ENCODE measurements around the gene RPL9. TPM values are rescaled to one million over a fixed set of nuclear protein-coding genes. Genes with fewer than 3 reads are reported as not detected.

Gene RPL9
- total and polyA plus RNA-seq, 2 of the 8 experiments (the other 6 are each of a cell fraction or from before 2014, with no cell fraction given), result 1,161 to 1,184 TPM

DNA sequence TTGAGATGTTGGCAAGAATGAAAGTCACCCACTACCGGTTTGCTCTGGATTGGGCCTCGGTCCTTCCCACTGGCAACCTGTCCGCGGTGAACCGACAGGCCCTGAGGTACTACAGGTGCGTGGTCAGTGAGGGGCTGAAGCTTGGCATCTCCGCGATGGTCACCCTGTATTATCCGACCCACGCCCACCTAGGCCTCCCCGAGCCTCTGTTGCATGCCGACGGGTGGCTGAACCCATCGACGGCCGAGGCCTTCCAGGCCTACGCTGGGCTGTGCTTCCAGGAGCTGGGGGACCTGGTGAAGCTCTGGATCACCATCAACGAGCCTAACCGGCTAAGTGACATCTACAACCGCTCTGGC lies 12.3 kb downstream of the RPL9 start:
- POLR2A ChIA-PET (ENCODE audit: partially characterized antibody), result interaction anchor here (0.5 to 6.2 kb wide), 8 partner anchors 8 to 231 kb away, joined by 3 to 133 read pairs (median 4); partner anchors contain the start of genes LIAS, RFC1 and RPL9
- Histone ChIP-seq H2BK12ac (ENCODE audit: low read depth, low read length) (peak overlapping the region; percentile 86), H4K5ac (ENCODE audit: insufficient read length, low read depth, low read length) (no peak overlapping the region), H2AFZ (ENCODE audit: low read length) (peak overlapping the region; percentile 76), H3K56ac (replicated peaks; ENCODE audit: insufficient read length, low read depth, low read length) (no peak overlapping the region), H3K27me3 (replicated peaks in 1 of 4; ENCODE audit: control insufficient read depth in 3 of 4, extremely low read depth in 1 of 4, insufficient read depth in 3 of 4, low read length in 3 of 4) (no peaks in the 10 kb centered on the region; a peak in 1 of 7 replicates), H3K4me2 (ENCODE audit: insufficient read depth in 1 of 2, low read depth in 2 of 2, low read length in 2 of 2) (peak overlapping the region; percentile 62 to 77), H2BK120ac (replicated peaks; ENCODE audit: low read depth, low read length) (no peak overlapping the region), H3K79me2 (ENCODE audit: control insufficient read depth in 1 of 2, insufficient read depth in 2 of 2, low read length in 2 of 2) (no peaks in the 10 kb centered on the region), H2BK5ac (ENCODE audit: low read depth, low read length) (0 out of 2 replicates have a peak overlapping the region, but pooled peaks have one; percentile 46), H3K18ac (ENCODE audit: extremely low read depth, low read length) (peak overlapping the region; percentile 25; the same call in 1 of the 2 replicates), H4K91ac (replicated peaks; ENCODE audit: insufficient read length, low read length) (peak overlapping the region; percentile 17), H3K4ac (replicated peaks; ENCODE audit: insufficient read length, low read depth, low read length) (peak overlapping the region; percentile 32), H3K23me2 (ENCODE audit: low read depth, low read length) (peaks cover 8% of the 10 kb centered on the region; the same call in 1 of the 2 replicates), H4K20me1 (replicated peaks in 1 of 2; ENCODE audit: control insufficient read depth in 1 of 2, insufficient read depth in 2 of 2, low read length in 2 of 2) (no peaks in the 10 kb centered on the region), H3K36me3 (ENCODE audit: control insufficient read depth in 2 of 4, insufficient read depth in 4 of 4, low read length in 3 of 4) (peaks cover 0 to 13% (median 2%) of the 10 kb centered on the region in 4 experiments; a peak in 5 of 8 replicates), H2BK20ac (ENCODE audit: low read length) (no peak overlapping the region; the same call in 1 of the 2 replicates), H3K14ac (ENCODE audit: insufficient read length) (no peak overlapping the region), H3K4me1 (replicated peaks in 1 of 4; ENCODE audit: control insufficient read depth in 3 of 4, insufficient read depth in 4 of 4, low read length in 3 of 4) (peaks cover 0 to 7% (median 2%) of the 10 kb centered on the region in 4 experiments; a peak in 3 of 7 replicates), H3K23ac (ENCODE audit: insufficient read length) (no peak overlapping the region), H4K8ac (ENCODE audit: extremely low read depth, insufficient read depth, low read length) (peak overlapping the region; percentile 81), H3K27ac (ENCODE audit: low read depth, low read length) (no peak overlapping the region), H3K9ac (replicated peaks in 1 of 4; ENCODE audit: extremely low read depth in 1 of 4, low read depth in 3 of 4, low read length in 3 of 4) (peak overlapping the region in 2 of 4 experiments; percentile 43; a peak in 4 of 7 replicates), H3K9me3 (ENCODE audit: insufficient read depth in 2 of 2, low read depth in 1 of 2, low read length in 1 of 2) (no peaks in the 10 kb centered on the region), H3K79me1 (ENCODE audit: low read depth, low read length) (no peaks in the 10 kb centered on the region), H2AK5ac (ENCODE audit: low read depth, low read length) (0 out of 2 replicates have a peak overlapping the region, but pooled peaks have one; percentile 69), H3K4me3 (ENCODE audit: extremely low read depth in 1 of 4, insufficient read depth in 2 of 4, low read depth in 3 of 4, low read length in 4 of 4) (peak overlapping the region; percentile 46 to 63 (median 50)), H2BK15ac (ENCODE audit: low read length) (peak overlapping the region; percentile 97; the same call in 1 of the 2 replicates)
- CTCF ChIA-PET (ENCODE audit: partially characterized antibody), result interaction anchor here (0.5 to 1.8 kb wide), 8 partner anchors 8 to 1050 kb away, joined by 3 to 8 read pairs (median 6); no protein-coding TSS in a partner anchor
- DNase-seq (ENCODE audit: low read depth in 1 of 2, low spot score in 2 of 2), result no peak
- FAIRE-seq, result no peak
- 71% methylated on average over 18 of the region's 20 CpGs; no CpG with 5 or more reads in 1 of the 2 experiments for WGBS, 2 experiments (ENCODE audit: extremely low coverage in 1 of 2, insufficient coverage in 1 of 2, insufficient read length in 1 of 2, insufficient replicate concordance in 2 of 2, low coverage in 1 of 2, low lambda C conversion rate in 2 of 2, missing lambda C conversion rate in 1 of 2)
- TF ChIP-seq JUN (IDR thresholded peaks at IDR 0.05; ENCODE audit: low read depth, low read length) (no peak), BACH1 (IDR thresholded peaks at IDR 0.05; ENCODE audit: low read length) (no peak), SIX5 (IDR thresholded peaks at IDR 0.05; ENCODE audit: low read depth, low read length) (no peak), SP2 (IDR thresholded peaks at IDR 0.05; ENCODE audit: low read length) (no peak), CBX8 (IDR thresholded peaks at IDR 0.05; ENCODE audit: borderline replicate concordance, low read depth, low read length) (no peak)

All from H1 (cell line).